ENCODE data around the gene ACKR3. TPM values are rescaled to one million over a fixed set of nuclear protein-coding genes. Genes with fewer than 3 reads are reported as not detected.

The ACKR3 gene
- polyA plus RNA-seq, 1 donor from 2014 or later = 1.7 TPM

DNA sequence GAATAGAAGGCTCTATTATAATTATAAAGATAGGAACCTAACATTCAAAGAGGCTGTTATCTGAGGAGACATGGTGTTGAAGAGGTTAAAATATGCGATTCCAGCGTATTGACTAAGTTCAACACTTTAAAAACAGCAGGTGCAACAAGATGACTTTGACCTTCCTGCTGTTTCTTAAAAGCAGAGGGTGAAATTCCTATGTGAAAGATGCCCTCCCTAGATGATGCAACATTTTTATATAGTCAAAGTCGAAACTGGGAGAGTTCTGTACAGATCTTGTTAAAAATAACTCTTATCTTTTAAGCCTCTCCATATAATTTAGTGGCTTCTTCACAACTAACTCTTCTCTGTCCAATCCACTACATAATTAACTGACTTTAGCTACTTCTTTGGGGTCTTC, 4.4 kb upstream of the ACKR3 start:
- H3K36me3 ChIP-seq (ENCODE audit: insufficient read depth, low read length) = no peaks in the 10 kb centered on the region
- peaks cover 13% of the 10 kb centered on the region for H3K27me3 ChIP-seq (ENCODE audit: insufficient read depth, low read depth, low read length)
- H3K79me2 ChIP-seq (replicated peaks; ENCODE audit: insufficient read depth, low read length) = peaks cover 3% of the 10 kb centered on the region
- H4K20me1 ChIP-seq (ENCODE audit: insufficient read depth) = no peaks in the 10 kb centered on the region
- no peak for TF ChIP-seq TAF1 (IDR thresholded peaks at IDR 0.05; ENCODE audit: low read depth)
- TF ChIP-seq, protein P1, sequence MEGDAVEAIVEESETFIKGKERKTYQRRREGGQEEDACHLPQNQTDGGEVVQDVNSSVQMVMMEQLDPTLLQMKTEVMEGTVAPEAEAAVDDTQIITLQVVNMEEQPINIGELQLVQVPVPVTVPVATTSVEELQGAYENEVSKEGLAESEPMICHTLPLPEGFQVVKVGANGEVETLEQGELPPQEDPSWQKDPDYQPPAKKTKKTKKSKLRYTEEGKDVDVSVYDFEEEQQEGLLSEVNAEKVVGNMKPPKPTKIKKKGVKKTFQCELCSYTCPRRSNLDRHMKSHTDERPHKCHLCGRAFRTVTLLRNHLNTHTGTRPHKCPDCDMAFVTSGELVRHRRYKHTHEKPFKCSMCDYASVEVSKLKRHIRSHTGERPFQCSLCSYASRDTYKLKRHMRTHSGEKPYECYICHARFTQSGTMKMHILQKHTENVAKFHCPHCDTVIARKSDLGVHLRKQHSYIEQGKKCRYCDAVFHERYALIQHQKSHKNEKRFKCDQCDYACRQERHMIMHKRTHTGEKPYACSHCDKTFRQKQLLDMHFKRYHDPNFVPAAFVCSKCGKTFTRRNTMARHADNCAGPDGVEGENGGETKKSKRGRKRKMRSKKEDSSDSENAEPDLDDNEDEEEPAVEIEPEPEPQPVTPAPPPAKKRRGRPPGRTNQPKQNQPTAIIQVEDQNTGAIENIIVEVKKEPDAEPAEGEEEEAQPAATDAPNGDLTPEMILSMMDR (IDR thresholded peaks at IDR 0.05; ENCODE audit: poor library complexity, severe bottlenecking) = no peak
- TF ChIP-seq, protein P2, sequence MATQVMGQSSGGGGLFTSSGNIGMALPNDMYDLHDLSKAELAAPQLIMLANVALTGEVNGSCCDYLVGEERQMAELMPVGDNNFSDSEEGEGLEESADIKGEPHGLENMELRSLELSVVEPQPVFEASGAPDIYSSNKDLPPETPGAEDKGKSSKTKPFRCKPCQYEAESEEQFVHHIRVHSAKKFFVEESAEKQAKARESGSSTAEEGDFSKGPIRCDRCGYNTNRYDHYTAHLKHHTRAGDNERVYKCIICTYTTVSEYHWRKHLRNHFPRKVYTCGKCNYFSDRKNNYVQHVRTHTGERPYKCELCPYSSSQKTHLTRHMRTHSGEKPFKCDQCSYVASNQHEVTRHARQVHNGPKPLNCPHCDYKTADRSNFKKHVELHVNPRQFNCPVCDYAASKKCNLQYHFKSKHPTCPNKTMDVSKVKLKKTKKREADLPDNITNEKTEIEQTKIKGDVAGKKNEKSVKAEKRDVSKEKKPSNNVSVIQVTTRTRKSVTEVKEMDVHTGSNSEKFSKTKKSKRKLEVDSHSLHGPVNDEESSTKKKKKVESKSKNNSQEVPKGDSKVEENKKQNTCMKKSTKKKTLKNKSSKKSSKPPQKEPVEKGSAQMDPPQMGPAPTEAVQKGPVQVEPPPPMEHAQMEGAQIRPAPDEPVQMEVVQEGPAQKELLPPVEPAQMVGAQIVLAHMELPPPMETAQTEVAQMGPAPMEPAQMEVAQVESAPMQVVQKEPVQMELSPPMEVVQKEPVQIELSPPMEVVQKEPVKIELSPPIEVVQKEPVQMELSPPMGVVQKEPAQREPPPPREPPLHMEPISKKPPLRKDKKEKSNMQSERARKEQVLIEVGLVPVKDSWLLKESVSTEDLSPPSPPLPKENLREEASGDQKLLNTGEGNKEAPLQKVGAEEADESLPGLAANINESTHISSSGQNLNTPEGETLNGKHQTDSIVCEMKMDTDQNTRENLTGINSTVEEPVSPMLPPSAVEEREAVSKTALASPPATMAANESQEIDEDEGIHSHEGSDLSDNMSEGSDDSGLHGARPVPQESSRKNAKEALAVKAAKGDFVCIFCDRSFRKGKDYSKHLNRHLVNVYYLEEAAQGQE (IDR thresholded peaks at IDR 0.05; ENCODE audit: borderline replicate concordance) = no peak
- TF ChIP-seq EP300 (conservative IDR thresholded peaks at IDR 0.05; ENCODE audit: poor library complexity, severe bottlenecking) = no peak
- TF ChIP-seq SMC3 (conservative IDR thresholded peaks at IDR 0.05; ENCODE audit: poor library complexity) = no peak
- no peak overlapping the region for H3K4me3 ChIP-seq (ENCODE audit: low read length)
- no peak overlapping the region for H2AFZ ChIP-seq (ENCODE audit: low read depth, low read length)
- H3K9ac ChIP-seq (ENCODE audit: low read length) = no peak overlapping the region
- no peak overlapping the region for H3K4me2 ChIP-seq (ENCODE audit: low read length)
- H3K9me3 ChIP-seq (ENCODE audit: low read length) = no peaks in the 10 kb centered on the region
- no peaks in the 10 kb centered on the region for H3K9me2 ChIP-seq (ENCODE audit: insufficient read depth, low read length)
- no peaks in the 10 kb centered on the region for H3F3A ChIP-seq (ENCODE audit: insufficient read depth, low read length, poor library complexity, severe bottlenecking)
- H3K27ac ChIP-seq (ENCODE audit: low read length) = no peak overlapping the region

DNA sequence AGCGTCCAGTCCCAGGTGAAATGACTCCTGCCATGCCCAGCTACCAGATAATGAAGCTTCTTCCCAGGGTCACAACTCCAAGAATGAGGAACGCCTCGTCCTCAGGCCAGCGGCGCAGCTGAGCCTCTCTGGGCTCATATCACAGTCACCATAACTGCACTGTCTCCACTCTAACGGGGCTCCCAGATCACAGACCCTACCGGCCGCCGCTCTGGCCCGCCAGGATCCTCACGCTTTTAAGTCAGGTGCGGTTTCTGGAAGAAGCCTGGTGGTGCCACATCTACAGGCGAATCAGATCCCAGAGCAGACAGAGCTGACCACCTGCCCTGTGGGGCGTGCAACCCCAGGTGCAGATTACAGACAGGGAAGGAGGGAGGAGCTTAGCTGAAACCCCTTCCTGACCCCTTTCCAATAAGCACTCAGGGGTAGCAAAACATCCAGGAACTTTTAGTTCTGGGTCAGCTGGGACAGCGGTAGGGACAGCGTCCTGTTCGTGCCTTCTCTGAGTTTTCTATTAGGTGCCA, 3.7 kb upstream of the ACKR3 start:
- H3K36me3 ChIP-seq (ENCODE audit: insufficient read depth, low read length) = no peaks in the 10 kb centered on the region
- H3K9me3 ChIP-seq (ENCODE audit: low read length) = no peaks in the 10 kb centered on the region
- no peak for TF ChIP-seq EZH2 (IDR thresholded peaks at IDR 0.05; ENCODE audit: borderline replicate concordance, insufficient read depth, low read length, poor library complexity, severe bottlenecking)
- TF ChIP-seq SMC3 (conservative IDR thresholded peaks at IDR 0.05; ENCODE audit: poor library complexity) = no peak
- no peak for TF ChIP-seq MXI1 (conservative IDR thresholded peaks at IDR 0.05; ENCODE audit: poor library complexity, severe bottlenecking)
- TF ChIP-seq, protein P2 (IDR thresholded peaks at IDR 0.05; ENCODE audit: borderline replicate concordance) = no peak
- TF ChIP-seq TAF1 (IDR thresholded peaks at IDR 0.05; ENCODE audit: low read depth) = no peak
- H3K79me2 ChIP-seq (replicated peaks; ENCODE audit: insufficient read depth, low read length) = peaks cover 9% of the 10 kb centered on the region
- H3K9me2 ChIP-seq (ENCODE audit: insufficient read depth, low read length) = no peaks in the 10 kb centered on the region
- H3K27ac ChIP-seq (ENCODE audit: low read length) = no peak overlapping the region
- H3K9ac ChIP-seq (ENCODE audit: low read length) = no peak overlapping the region
- H3K4me2 ChIP-seq (ENCODE audit: low read length) = no peak overlapping the region
- no peaks in the 10 kb centered on the region for H4K20me1 ChIP-seq (ENCODE audit: insufficient read depth)
- H3K27me3 ChIP-seq (ENCODE audit: insufficient read depth, low read depth, low read length) = peaks cover 13% of the 10 kb centered on the region
- no peaks in the 10 kb centered on the region for H3F3A ChIP-seq (ENCODE audit: insufficient read depth, low read length, poor library complexity, severe bottlenecking)
- H3K4me3 ChIP-seq (ENCODE audit: low read length) = no peak overlapping the region
- H2AFZ ChIP-seq (ENCODE audit: low read depth, low read length) = no peak overlapping the region
